GM12878 (cell line): ENCODE measurements around the gene ZNF426.

ENCODE experiments used
- BMI1 ChIP-seq: fragments of 450-650 bp; IDR thresholded peaks from 2 replicates; pipeline ENCODE4 v1.6.1; 2016; ENCODE audit warnings: mild to moderate bottlenecking, moderate library complexity, borderline replicate concordance
- CHD2 ChIP-seq: IDR thresholded peaks from 2 replicates; pipeline ENCODE4 v1.6.1; 2011; ENCODE audit warnings: low read depth, low read length, improper control_type of control experiment, borderline replicate concordance
- CREM ChIP-seq: IDR thresholded peaks from 2 replicates; pipeline ENCODE4 v1.6.1; 2014; ENCODE audit warnings: antibody characterized with exemption, low read depth
- EGR1 ChIP-seq, 2 experiments: IDR thresholded peaks; 1 replicate in 1 of 2; 2 replicates in 1 of 2; pipeline ENCODE4 v1.6.1; 2011 to 2012; ENCODE audit warnings: low read depth in 2 of 2, low read length in 2 of 2, borderline replicate concordance in 1 of 2, mild to moderate bottlenecking in 1 of 2, moderate library complexity in 1 of 2
- EP300 ChIP-seq, 2 experiments: fragments of 150-350 bp in 1 of 2; IDR thresholded peaks; 2 replicates each; pipeline ENCODE4 v1.6.1; 2011 to 2012; ENCODE audit warnings: low read depth in 2 of 2, low read length in 2 of 2, borderline replicate concordance in 1 of 2, improper control_type of control experiment in 1 of 2, inconsistent platforms in 1 of 2; ENCODE audit not compliant: control insufficient read depth in 1 of 2
- HDGF ChIP-seq: fragments of 450-650 bp; IDR thresholded peaks from 2 replicates; pipeline ENCODE4 v1.6.1; 2016; ENCODE audit warnings: antibody characterized with exemption
- KDM1A ChIP-seq: fragments of 200-600 bp; sonication (generic); IDR thresholded peaks from 2 replicates; pipeline ENCODE4 v1.6.1; 2016; ENCODE audit warnings: borderline replicate concordance
- POLR2AphosphoS5 ChIP-seq: IDR thresholded peaks from 2 replicates; pipeline ENCODE4 v1.6.1; 2011; ENCODE audit warnings: mild to moderate bottlenecking, low read length, inconsistent platforms
- RAD51 ChIP-seq: fragments of 450-650 bp; IDR thresholded peaks from 2 replicates; pipeline ENCODE4 v1.6.1; 2016; ENCODE audit warnings: moderate library complexity, mild to moderate bottlenecking, inconsistent platforms
- USF1 ChIP-seq: IDR thresholded peaks from 2 replicates; pipeline ENCODE4 v1.6.1; 2011; ENCODE audit warnings: borderline replicate concordance, low read depth, mild to moderate bottlenecking, moderate library complexity, mixed read lengths, low read length; ENCODE audit not compliant: insufficient read depth; ENCODE audit errors: extremely low read length
- USF2 ChIP-seq: IDR thresholded peaks from 2 replicates; pipeline ENCODE4 v1.6.1; 2011; ENCODE audit warnings: low read depth, low read length, improper control_type of control experiment, borderline replicate concordance
- ZNF217 ChIP-seq: fragments of 450-650 bp; IDR thresholded peaks from 2 replicates; pipeline ENCODE4 v1.6.1; 2017; ENCODE audit warnings: antibody characterized with exemption, mild to moderate bottlenecking
- ZSCAN29 ChIP-seq: fragments of 450-650 bp; IDR thresholded peaks from 2 replicates; pipeline ENCODE4 v1.6.1; 2017; ENCODE audit warnings: mild to moderate bottlenecking, moderate library complexity

DNA sequence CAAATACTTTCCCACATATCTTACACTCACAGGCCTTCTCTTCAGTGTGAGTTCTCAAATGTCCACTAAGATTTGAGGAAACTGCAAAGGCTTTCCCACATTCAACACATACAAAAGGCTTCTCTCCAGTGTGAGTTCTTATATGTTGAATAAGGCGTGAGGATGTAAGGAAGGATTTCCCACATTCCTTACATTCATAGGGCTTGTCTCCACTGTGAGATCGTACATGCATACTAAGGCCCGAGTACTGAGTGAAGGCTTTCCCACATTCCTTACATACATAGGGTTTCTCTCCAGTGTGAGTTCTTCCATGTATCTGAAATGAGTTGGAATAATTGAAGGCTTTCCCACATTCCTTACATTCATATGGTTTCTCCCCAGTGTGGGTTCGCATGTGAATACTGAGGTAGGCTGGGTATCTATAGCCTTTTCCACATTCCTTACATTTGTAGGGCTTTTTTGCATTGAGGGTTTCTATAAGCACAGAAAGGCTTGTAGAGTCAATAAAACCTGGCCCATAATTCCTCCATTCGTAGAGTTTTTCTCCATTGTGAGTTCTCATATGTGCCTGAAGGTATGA is 9.6 kb downstream of the ZNF426 start:
- TF ChIP-seq CREM, result no peak
- TF ChIP-seq USF1, result no peak
- no peak for TF ChIP-seq RAD51
- no peak for TF ChIP-seq EP300 (IDR thresholded peaks at IDR 0.05; ENCODE audit: borderline replicate concordance in 1 of 2, control insufficient read depth in 1 of 2, low read depth in 2 of 2, low read length in 2 of 2)
- no peak for TF ChIP-seq KDM1A
- TF ChIP-seq CHD2, result no peak
- no peak for TF ChIP-seq ZNF217
- TF ChIP-seq POLR2AphosphoS5, result no peak
- no peak for TF ChIP-seq BMI1
- no peak for TF ChIP-seq HDGF
- no peak for TF ChIP-seq ZSCAN29
- no peak for TF ChIP-seq USF2
- TF ChIP-seq EGR1 (IDR thresholded peaks at IDR 0.05; ENCODE audit: borderline replicate concordance in 1 of 2, low read depth in 2 of 2, low read length in 2 of 2), result no peak
